Measurements from ENCODE around the gene DMKN. TPM values are rescaled to one million over a fixed set of nuclear protein-coding genes. Genes with fewer than 3 reads are reported as not detected.
A peak's percentile ranks its signal among the peaks of the same experiment; 100 is the strongest.

The DMKN gene
- total RNA-seq, 1 donor: 2.2 TPM

DNA sequence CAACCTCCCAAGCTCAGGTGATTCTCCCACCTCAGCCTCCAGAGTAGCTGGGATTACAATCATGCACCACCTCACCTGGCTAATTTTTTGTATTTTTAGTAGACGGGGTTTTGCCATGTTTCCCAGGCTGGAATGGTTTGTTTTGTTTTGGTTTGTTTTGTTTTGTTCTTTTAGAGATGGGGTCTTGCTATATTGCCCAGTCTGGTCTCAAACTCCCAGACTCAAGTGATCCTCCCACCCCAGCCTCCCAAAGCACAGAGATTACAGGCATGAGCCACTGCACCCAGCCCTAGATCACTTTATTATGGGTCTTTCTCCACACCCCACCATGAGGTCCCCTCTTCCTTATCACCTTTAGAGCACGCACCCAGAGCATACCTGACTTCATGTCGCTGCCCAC lies 15.2 kb downstream of the DMKN start:
- no peak for TF ChIP-seq CTCF (IDR thresholded peaks at IDR 0.05; ENCODE audit: insufficient read depth, low read depth, low read length)
- no peak for DNase-seq (ENCODE audit: low read depth)
- H3K4me3 ChIP-seq (ENCODE audit: low read depth, low read length): no peak overlapping the region

DNA sequence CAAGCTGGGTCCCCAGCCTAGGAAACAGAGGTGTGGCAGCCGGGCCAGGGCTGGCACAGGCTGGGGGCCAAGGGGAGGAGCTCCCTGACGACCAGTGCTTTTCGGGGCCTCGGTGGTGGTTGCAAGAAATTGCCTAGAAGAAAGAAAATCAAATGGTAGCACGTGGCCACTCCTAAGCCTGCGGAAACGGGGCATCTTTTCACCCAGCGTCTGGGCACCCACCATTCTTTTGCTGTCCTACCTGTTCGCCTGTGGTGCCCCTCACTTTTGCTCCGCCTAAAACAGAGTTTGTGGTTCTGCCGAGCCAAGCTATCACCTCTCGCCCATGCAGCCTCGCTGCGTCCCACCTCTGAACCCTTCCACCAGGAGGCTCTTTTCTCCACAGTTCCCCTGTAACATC lies 16.0 kb downstream of the DMKN start:
- TF ChIP-seq CTCF (IDR thresholded peaks at IDR 0.05; ENCODE audit: insufficient read depth, low read depth, low read length): no peak
- no peak for DNase-seq (ENCODE audit: low read depth)
- no peak overlapping the region for H3K4me3 ChIP-seq (ENCODE audit: low read depth, low read length)

GRCh38 chr19:35495107-35496064 lies 18.1 kb downstream of the DMKN start:
- H3K4me3 ChIP-seq (ENCODE audit: low read depth, low read length): no peak overlapping the region
- TF ChIP-seq CTCF (IDR thresholded peaks at IDR 0.05; ENCODE audit: insufficient read depth, low read depth, low read length): peak; percentile 99
- peak; percentile 63 for DNase-seq (ENCODE audit: low read depth)

DNA sequence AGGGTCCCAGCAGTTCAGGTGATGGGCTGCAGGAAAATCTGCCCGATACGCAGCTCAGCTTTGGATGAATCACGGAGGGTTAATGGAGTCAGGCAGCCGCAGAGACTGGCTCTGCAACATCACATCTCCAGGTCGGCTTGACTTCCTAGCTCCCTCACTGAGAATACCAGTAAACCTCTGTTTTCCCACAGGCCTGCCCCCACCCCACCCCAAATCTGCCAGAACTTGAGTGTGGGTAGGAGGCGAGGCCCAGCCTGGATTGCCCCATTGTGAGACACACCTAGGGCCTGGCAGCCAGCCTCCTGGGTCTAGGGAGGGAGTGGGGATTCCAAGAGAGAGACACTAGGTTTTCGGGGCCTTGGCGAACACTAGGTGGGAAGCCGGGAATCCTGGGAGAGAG lies 19.5 kb downstream of the DMKN start:
- no peak for TF ChIP-seq CTCF (IDR thresholded peaks at IDR 0.05; ENCODE audit: insufficient read depth, low read depth, low read length)
- no peak for DNase-seq (ENCODE audit: low read depth)
- H3K4me3 ChIP-seq (ENCODE audit: low read depth, low read length): no peak overlapping the region

- H3K4me3 ChIP-seq (ENCODE audit: low read depth, low read length): no peak overlapping the region
- DNase-seq (ENCODE audit: low read depth): no peak
- TF ChIP-seq CTCF (IDR thresholded peaks at IDR 0.05; ENCODE audit: insufficient read depth, low read depth, low read length): no peak
These were observed 21.6 kb downstream of the DMKN start for GRCh38 chr19:35491836-35492360.

DNA sequence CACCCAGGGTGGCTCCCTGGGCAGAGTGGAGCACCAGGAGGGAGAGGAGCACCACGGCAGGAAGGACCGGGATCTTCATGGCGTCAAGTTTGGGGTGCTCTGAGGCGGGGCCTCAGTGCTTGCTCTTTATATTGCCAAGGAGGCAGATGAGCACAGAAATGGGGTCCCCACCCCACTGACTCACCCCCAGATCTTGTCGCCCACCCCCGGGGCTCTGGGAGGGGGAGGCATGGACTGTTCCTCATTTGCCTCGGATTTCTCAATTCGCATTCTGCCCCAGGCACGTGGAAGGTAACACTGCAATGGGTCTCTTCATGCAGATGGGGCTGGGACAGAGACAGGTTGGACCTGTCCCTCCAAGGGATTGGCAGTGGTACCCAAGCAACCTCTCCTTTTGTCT lies 23.1 kb downstream of the DMKN start, which contains the start of gene KRTDAP:
TSS of gene KRTDAP (minus strand) at position 101 of the 400 bp plus-strand sequence. CDS start at position 79, 22 bp downstream.
- no peak for DNase-seq (ENCODE audit: low read depth)
- H3K4me3 ChIP-seq (ENCODE audit: low read depth, low read length): no peak within 1 kb of the TSS
- TF ChIP-seq CTCF (IDR thresholded peaks at IDR 0.05; ENCODE audit: insufficient read depth, low read depth, low read length): no peak
